Activated CD8-positive, alpha-beta T cell treated with anti-CD3 and anti-CD28 coated beads for 36 hours (primary cell): ENCODE data around the gene FOXP4. TPM values are rescaled to one million over a fixed set of nuclear protein-coding genes. Genes with fewer than 3 reads are reported as not detected.
A peak's percentile ranks its signal among the peaks of the same experiment; 100 is the strongest.

Experiments
- ATAC-seq: fragments of 200-7000 bp; cut with Tn5 transposase; one replicate; pipeline ENCODE4 v1.10.0; 2021; ENCODE audit warnings: mild to moderate bottlenecking, moderate library complexity
- CTCF ChIA-PET: fragments of 350-600 bp; sonication (Branson Sonifier 250); formaldehyde crosslinking; loops from one replicate; lab custom pipeline; 2021; ENCODE audit warnings: antibody characterized with exemption; lab: Charles Lee
- POLR2A ChIA-PET: fragments of 350-600 bp; sonication (Branson Sonifier 250); formaldehyde crosslinking; loops from one replicate; lab custom pipeline; 2021; ENCODE audit warnings: antibody characterized with exemption; lab: Charles Lee
- DNase-seq: peaks from one replicate; pipeline ENCODE4 v3.0.0-alpha.2; 2020
- H3K27ac Mint-ChIP-seq: one replicate; pipeline ENCODE4 v1.8.0; 2021; ENCODE audit warnings: mild to moderate bottlenecking, mixed read lengths
- H3K27me3 Mint-ChIP-seq: one replicate; pipeline ENCODE4 v1.8.0; 2021; ENCODE audit warnings: mixed read lengths
- H3K36me3 Mint-ChIP-seq: one replicate; pipeline ENCODE4 v1.8.0; 2021; ENCODE audit warnings: low read depth, mixed read lengths
- H3K4me1 Mint-ChIP-seq: one replicate; pipeline ENCODE4 v1.8.0; 2021; ENCODE audit warnings: low read depth, mixed read lengths
- H3K4me3 Mint-ChIP-seq: one replicate; pipeline ENCODE4 v1.8.0; 2021; ENCODE audit warnings: mild to moderate bottlenecking, moderate library complexity, mixed read lengths
- H3K9me3 Mint-ChIP-seq: one replicate; pipeline ENCODE4 v1.8.0; 2021; ENCODE audit warnings: mixed read lengths
- CTCF ChIP-seq: fragments of 200-600 bp; IDR thresholded peaks from one replicate; pipeline ENCODE4 v1.8.0; 2022; ENCODE audit warnings: antibody characterized with exemption, mild to moderate bottlenecking
- intact Hi-C: fragments of 100-400 bp; cut with micrococcal nuclease; formaldehyde crosslinking; loops from one replicate; pipeline ENCODE4 v1.10.0; 2022
- total RNA-seq, 2 experiments: library from RNA; stranded (reverse); gene quantifications; one replicate each; pipeline ENCODE4 v1.2.3, GENCODE V29; 2021

FOXP4 gene
- total RNA-seq, 2 experiments from 2014 or later: 11.0 to 11.8 TPM

GRCh38 chr6:41546475-41546865 lies 289 bp downstream of the FOXP4 start:
- no peak overlapping the region for H3K4me3 Mint-ChIP-seq
- H3K27ac Mint-ChIP-seq: no peak overlapping the region
- ChIA-PET POLR2A (interaction anchor here (0.7 to 1.1 kb wide), 2 partner anchors 15 to 172 kb away, joined by 3 read pairs; no protein-coding TSS in a partner anchor), CTCF (interaction anchor here (1.6 kb wide), 1 partner anchor 122 kb away, joined by 4 read pairs; no protein-coding TSS in a partner anchor)
- H3K9me3 Mint-ChIP-seq: no peaks in the 10 kb centered on the region
- ATAC-seq (peak; percentile 52), DNase-seq (peak; percentile 43)
- intact Hi-C loops: loop anchor here (10.0 kb wide), 1 partner anchor 122 kb away; no protein-coding TSS in a partner anchor
- H3K4me1 Mint-ChIP-seq: peaks cover 21% of the 10 kb centered on the region
- H3K27me3 Mint-ChIP-seq: peaks cover 15% of the 10 kb centered on the region
- TF ChIP-seq CTCF: no peak
- peaks cover 3% of the 10 kb centered on the region for H3K36me3 Mint-ChIP-seq

DNA sequence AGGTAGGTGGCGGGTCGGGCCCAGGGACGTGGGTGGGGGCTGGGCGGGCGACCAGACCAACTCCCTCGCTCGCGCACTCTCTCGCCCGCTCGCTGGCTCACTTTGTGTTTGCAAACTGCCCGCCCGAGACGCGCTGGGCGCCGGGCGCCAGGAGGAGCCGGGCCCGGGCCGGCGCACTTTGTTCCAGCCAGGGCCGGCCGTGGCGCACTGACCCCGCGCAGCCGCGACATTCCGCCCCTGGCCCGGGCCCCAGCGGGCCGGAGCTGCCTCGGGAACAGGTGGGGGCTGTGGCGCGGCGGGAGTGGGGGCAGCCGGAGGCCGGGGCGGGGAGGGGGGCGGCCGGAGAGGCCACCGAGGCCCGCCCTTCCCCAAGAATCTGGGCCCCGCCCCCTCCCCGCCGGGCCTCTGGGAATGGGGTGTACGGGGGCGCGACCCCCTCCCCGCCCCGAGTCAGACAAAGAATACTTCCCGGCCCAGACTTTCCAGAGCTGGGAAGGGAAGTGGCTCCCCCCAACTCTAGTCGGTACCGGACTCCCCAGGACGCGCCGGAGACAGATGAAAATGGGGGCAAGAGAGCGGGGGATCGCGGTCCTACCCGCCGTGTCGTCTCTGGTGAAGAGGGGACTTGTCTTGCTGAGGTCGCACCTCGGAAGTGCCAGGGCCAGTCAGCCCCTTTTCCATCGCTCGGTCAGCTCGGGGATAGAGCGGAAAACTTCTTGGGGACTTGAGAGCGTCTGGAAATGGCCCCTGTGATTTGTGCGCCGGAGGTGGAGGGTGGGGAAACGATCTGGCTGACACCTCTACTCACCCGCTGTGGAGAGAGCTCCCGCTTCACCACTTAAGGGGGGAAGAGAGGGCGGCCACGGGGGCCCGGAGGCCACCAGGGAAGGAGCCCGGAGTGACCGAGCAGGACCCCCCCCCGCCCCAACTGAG lies 951 bp downstream of the FOXP4 start:
- intact Hi-C loops: loop anchor here (10.0 kb wide), 1 partner anchor 122 kb away; no protein-coding TSS in a partner anchor
- Mint-ChIP-seq H3K4me1 (peaks cover 22% of the 10 kb centered on the region), H3K9me3 (no peaks in the 10 kb centered on the region), H3K36me3 (peaks cover 6% of the 10 kb centered on the region), H3K27ac (peak overlapping the region; percentile 62), H3K27me3 (peaks cover 16% of the 10 kb centered on the region), H3K4me3 (peak overlapping the region; percentile 81)
- DNase-seq (peak; percentile 52), ATAC-seq (peak; percentile 3)
- ChIA-PET CTCF (interaction anchor here (0.7 to 1.8 kb wide), 4 partner anchors 9 to 122 kb away, joined by 3 to 4 read pairs (median 4); no protein-coding TSS in a partner anchor), POLR2A (interaction anchor here (0.7 to 1.1 kb wide), 2 partner anchors 14 to 172 kb away, joined by 3 read pairs; no protein-coding TSS in a partner anchor)
- TF ChIP-seq CTCF: no peak

DNA sequence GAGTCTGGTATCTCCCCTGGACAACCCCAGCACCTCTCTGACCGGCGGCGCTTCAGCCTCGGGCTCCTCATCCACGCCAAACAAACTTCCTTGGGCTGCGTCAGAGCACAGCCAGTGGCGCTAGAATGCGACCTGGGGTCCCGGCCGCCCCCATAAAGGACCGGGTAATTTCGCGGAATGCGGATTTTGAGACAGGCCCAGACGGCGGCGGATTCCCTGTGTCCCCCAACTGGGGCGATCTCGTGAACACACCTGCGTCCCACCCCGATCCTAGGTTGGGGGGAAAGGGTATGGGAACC lies 1.6 kb downstream of the FOXP4 start:
- DNase-seq (no peak), ATAC-seq (no peak)
- intact Hi-C loops: loop anchor here (10.0 kb wide), 1 partner anchor 123 kb away; no protein-coding TSS in a partner anchor
- ChIA-PET POLR2A (interaction anchor here (0.9 kb wide), 1 partner anchor 13 kb away, joined by 3 read pairs; no protein-coding TSS in a partner anchor), CTCF (interaction anchor here (0.9 to 1.8 kb wide), 3 partner anchors 13 to 123 kb away, joined by 3 to 4 read pairs (median 4); no protein-coding TSS in a partner anchor)
- Mint-ChIP-seq H3K27ac (no peak overlapping the region), H3K4me1 (peaks cover 22% of the 10 kb centered on the region), H3K9me3 (no peaks in the 10 kb centered on the region), H3K36me3 (peaks cover 6% of the 10 kb centered on the region), H3K4me3 (peak overlapping the region; percentile 81), H3K27me3 (peaks cover 16% of the 10 kb centered on the region)
- TF ChIP-seq CTCF: no peak

- ATAC-seq (no peak), DNase-seq (peak; percentile 85)
- no peaks in the 10 kb centered on the region for H3K9me3 Mint-ChIP-seq
- H3K27me3 Mint-ChIP-seq: peaks cover 17% of the 10 kb centered on the region
- intact Hi-C loops: loop anchor here (10.0 kb wide), 1 partner anchor 123 kb away; no protein-coding TSS in a partner anchor
- peaks cover 22% of the 10 kb centered on the region for H3K4me1 Mint-ChIP-seq
- ChIA-PET POLR2A (interaction anchor here (0.9 kb wide), 1 partner anchor 12 kb away, joined by 3 read pairs; no protein-coding TSS in a partner anchor), CTCF (interaction anchor here (0.7 to 1.8 kb wide), 3 partner anchors 120 to 180 kb away, joined by 3 to 4 read pairs (median 3); no protein-coding TSS in a partner anchor)
- peak overlapping the region; percentile 81 for H3K4me3 Mint-ChIP-seq
- peaks cover 6% of the 10 kb centered on the region for H3K36me3 Mint-ChIP-seq
- TF ChIP-seq CTCF: no peak
- H3K27ac Mint-ChIP-seq: no peak overlapping the region
Measured at GRCh38 chr6:41548098-41548840, 2.1 kb downstream of the FOXP4 start.
